ENCODE measurements around the gene LONP1. TPM values are rescaled to one million over a fixed set of nuclear protein-coding genes. Genes with fewer than 3 reads are reported as not detected.

Gene LONP1
- total RNA-seq (2021; fragmentation: NEBNext Ultra II Directional; extraction: Animal tissue kit (Norgen Biotek cat#: 25700)), result 117 and 124 TPM in 2 replicates
- polyA plus RNA-seq (2011; rRNA removed), result 98.1 and 157 TPM in 2 replicates
- polyA plus RNA-seq (2011; cell fraction: cytosol; rRNA removed), result 145 TPM
- 190 TPM for polyA plus RNA-seq (2011; cell fraction: nucleus; rRNA removed)
- polyA plus RNA-seq (2012, experiment 1 of 2), result 74.7 to 137 TPM (median 126 TPM) in 4 replicates
- polyA plus RNA-seq (2012, experiment 2 of 2), result 84.5 TPM
- polyA plus RNA-seq (2013, experiment 1 of 2), result 54.5 TPM
- polyA plus RNA-seq (2013, experiment 2 of 2), result 51.7 TPM
- polyA minus RNA-seq (2011; rRNA and poly(A)+ RNA removed), result 53.4 and 67.5 TPM in 2 replicates
- 72.8 TPM for polyA minus RNA-seq (2011; cell fraction: cytosol; rRNA and poly(A)+ RNA removed)
- 52.7 TPM for polyA minus RNA-seq (2011; cell fraction: nucleus; rRNA and poly(A)+ RNA removed)
- long read RNA-seq, experiment 1, partial matches to known transcripts, result 38 of 50 reads
- long read RNA-seq, experiment 1, other reads (novel, unspliced or antisense), result 10 of 50 reads
- long read RNA-seq, experiment 2, partial matches to known transcripts, result 4 of 5 reads
- long read RNA-seq, experiment 2, other reads (novel, unspliced or antisense), result 1 of 5 reads

- peak within 1 kb of the TSS; percentile 100 for H3K18ac ChIP-seq (ENCODE audit: extremely low read depth, low read length)
- peak within 1 kb of the TSS; percentile 96 for H2AFZ ChIP-seq (ENCODE audit: low read length)
- FAIRE-seq, result no peak
- 0 out of 2 replicates have a peak within 1 kb of the TSS, but pooled peaks have one; percentile 56 for H2AK5ac ChIP-seq (ENCODE audit: low read depth, low read length)
- peak within 1 kb of the TSS; percentile 53; the same call in 1 of the 2 replicates for H2BK12ac ChIP-seq (ENCODE audit: low read depth, low read length)
- H2BK20ac ChIP-seq (ENCODE audit: low read length), result no peak within 1 kb of the TSS
- H2BK15ac ChIP-seq (ENCODE audit: low read length), result peak within 1 kb of the TSS; percentile 99; the same call in 1 of the 2 replicates
- H4K5ac ChIP-seq (ENCODE audit: insufficient read length, low read depth, low read length), result peak within 1 kb of the TSS; percentile 100
- peak within 1 kb of the TSS; percentile 98 for H4K8ac ChIP-seq (ENCODE audit: extremely low read depth, insufficient read depth, low read length)
- no peaks in the 10 kb centered on the region for H3K9me3 ChIP-seq (ENCODE audit: insufficient read depth in 2 of 2, low read depth in 1 of 2, low read length in 1 of 2)
- peaks cover 7% of the 10 kb centered on the region for H3K23me2 ChIP-seq (ENCODE audit: low read depth, low read length)
- H4K91ac ChIP-seq (replicated peaks; ENCODE audit: insufficient read length, low read length), result peak within 1 kb of the TSS; percentile 99
- H3K23ac ChIP-seq (ENCODE audit: insufficient read length), result no peak within 1 kb of the TSS
- peaks cover 0 to 8% (median 2%) of the 10 kb centered on the region in 4 experiments; a peak in 4 of 8 replicates for H3K36me3 ChIP-seq (ENCODE audit: control insufficient read depth in 2 of 4, insufficient read depth in 4 of 4, low read length in 3 of 4)
- ChIA-PET CTCF (ENCODE audit: partially characterized antibody) (interaction anchor here (0.6 to 2.3 kb wide), 14 partner anchors 8 to 371 kb away, joined by 3 to 6 read pairs (median 3); partner anchors contain the start of gene RPL36), POLR2A (ENCODE audit: partially characterized antibody) (interaction anchor here (0.6 to 22.4 kb wide), 30 partner anchors 8 to 184 kb away, joined by 3 to 620 read pairs (median 5); partner anchors contain the start of genes DUS3L, FUT3, RPL36 and SAFB)
- peak within 1 kb of the TSS; percentile 55 to 95 for H3K4me2 ChIP-seq (ENCODE audit: insufficient read depth in 1 of 2, low read depth in 2 of 2, low read length in 2 of 2)
- peaks cover 10% of the 10 kb centered on the region; the same call in 1 of the 2 replicates for H3K79me1 ChIP-seq (ENCODE audit: low read depth, low read length)
- H3K4me1 ChIP-seq (replicated peaks in 1 of 4; ENCODE audit: control insufficient read depth in 3 of 4, insufficient read depth in 4 of 4, low read length in 3 of 4), result no peaks in the 10 kb centered on the region; a peak in 2 of 7 replicates
- H3K4ac ChIP-seq (replicated peaks; ENCODE audit: insufficient read length, low read depth, low read length), result peak within 1 kb of the TSS; percentile 99
- peak within 1 kb of the TSS; percentile 98 for H2BK5ac ChIP-seq (ENCODE audit: low read depth, low read length)
- H3K9ac ChIP-seq (replicated peaks in 1 of 4; ENCODE audit: extremely low read depth in 1 of 4, low read depth in 3 of 4, low read length in 3 of 4), result peak within 1 kb of the TSS; percentile 97 to 99 (median 98)
- peaks cover 4 to 13% of the 10 kb centered on the region in 2 experiments for H4K20me1 ChIP-seq (replicated peaks in 1 of 2; ENCODE audit: control insufficient read depth in 1 of 2, insufficient read depth in 2 of 2, low read length in 2 of 2)
- peak within 1 kb of the TSS; percentile 96 for H2BK120ac ChIP-seq (replicated peaks; ENCODE audit: low read depth, low read length)
- no peak within 1 kb of the TSS for H3K14ac ChIP-seq (ENCODE audit: insufficient read length)
- H3K79me2 ChIP-seq (ENCODE audit: control insufficient read depth in 1 of 2, insufficient read depth in 2 of 2, low read length in 2 of 2), result peaks cover 34 to 41% of the 10 kb centered on the region in 2 experiments
- peak within 1 kb of the TSS; percentile 99 for H3K56ac ChIP-seq (replicated peaks; ENCODE audit: insufficient read length, low read depth, low read length)
- 1% methylated on average over 84 of the region's 90 CpGs; no CpG with 5 or more reads in 1 of the 2 experiments for WGBS, 2 experiments (ENCODE audit: extremely low coverage in 1 of 2, insufficient coverage in 1 of 2, insufficient read length in 1 of 2, insufficient replicate concordance in 2 of 2, low coverage in 1 of 2, low lambda C conversion rate in 2 of 2, missing lambda C conversion rate in 1 of 2)
- peak within 1 kb of the TSS; percentile 97 for H3K27ac ChIP-seq (ENCODE audit: low read depth, low read length)
- DNase-seq (ENCODE audit: low read depth in 1 of 2, low spot score in 2 of 2), result peak; percentile 95 to 98
- peak within 1 kb of the TSS; percentile 71 to 100 (median 98) for H3K4me3 ChIP-seq (ENCODE audit: extremely low read depth in 1 of 4, insufficient read depth in 2 of 4, low read depth in 3 of 4, low read length in 4 of 4)
- H3K27me3 ChIP-seq (replicated peaks in 1 of 4; ENCODE audit: control insufficient read depth in 3 of 4, extremely low read depth in 1 of 4, insufficient read depth in 3 of 4, low read length in 3 of 4), result no peaks in the 10 kb centered on the region
- TF ChIP-seq CBX8 (IDR thresholded peaks at IDR 0.05; ENCODE audit: borderline replicate concordance, low read depth, low read length), result no peak
Measured at GRCh38 chr19:5719961-5720790, at the start of gene LONP1, which contains the start of gene CATSPERD. Gene LONP1 (minus strand): TSS chr19:5720146. CDS start chr19:5720132, 14 bp downstream. Gene CATSPERD (plus strand): TSS chr19:5720637. CDS start chr19:5720738, 101 bp downstream.

Measured in H1 (cell line).